Epidermal melanocyte (primary cell): ENCODE results near the gene ENDOD1.
"Not testable (repeated sequence)": the region's sequence is repeated elsewhere in the genome, so short reads cannot be mapped to it uniquely, and the experiment has no call there.

Experiments used
- DNase-seq: peaks from one replicate; pipeline ENCODE4 v3.0.0; 2011; ENCODE audit warnings: low spot score; ENCODE audit not compliant: insufficient read length

The ENDOD1 gene

GRCh38 chr11:95089620-95090542 lies at the start of gene ENDOD1:
Gene ENDOD1 (plus strand): TSS chr11:95089846. CDS start chr11:95089928, 82 bp downstream.
- peak; percentile 66 for DNase-seq

- no peak for DNase-seq
Measured at GRCh38 chr11:95042239-95042638, 47.4 kb upstream of the ENDOD1 start.

- no peak for DNase-seq
Measured at GRCh38 chr11:95042906-95043305, 46.7 kb upstream of the ENDOD1 start.

- DNase-seq: no peak
Measured at GRCh38 chr11:95044010-95044409, 45.6 kb upstream of the ENDOD1 start.

GRCh38 chr11:95045812-95046211 lies 43.8 kb upstream of the ENDOD1 start:
- no peak for DNase-seq

- DNase-seq: not testable (repeated sequence)
Measured at GRCh38 chr11:95049122-95049521, 40.5 kb upstream of the ENDOD1 start, which contains the start of gene KDM4F. Gene KDM4F (plus strand): TSS chr11:95049422.

- DNase-seq: no peak
Measured at GRCh38 chr11:95050595-95051202, 38.9 kb upstream of the ENDOD1 start.

GRCh38 chr11:95054356-95054755 lies 35.3 kb upstream of the ENDOD1 start:
- no peak for DNase-seq

- no peak for DNase-seq
Measured at GRCh38 chr11:95055283-95055897, 34.3 kb upstream of the ENDOD1 start.

- no peak for DNase-seq
Measured at GRCh38 chr11:95057959-95058358, 31.7 kb upstream of the ENDOD1 start.

GRCh38 chr11:95058621-95059020 lies 31.0 kb upstream of the ENDOD1 start:
- DNase-seq: no peak

- DNase-seq: no peak
Measured at GRCh38 chr11:95059046-95059445, 30.6 kb upstream of the ENDOD1 start.

- no peak for DNase-seq
Measured at GRCh38 chr11:95065336-95065735, 24.3 kb upstream of the ENDOD1 start.

- DNase-seq: no peak
Measured at GRCh38 chr11:95066716-95067038, 23.0 kb upstream of the ENDOD1 start, which contains the start of gene SRSF8. Gene SRSF8 (plus strand): TSS chr11:95066919. CDS start chr11:95067227, 308 bp downstream.

- peak; percentile 43 for DNase-seq
Measured at GRCh38 chr11:95067039-95067840, 22.4 kb upstream of the ENDOD1 start.

GRCh38 chr11:95067841-95068219 lies 21.8 kb upstream of the ENDOD1 start:
- DNase-seq: no peak

GRCh38 chr11:95068549-95068948 lies 21.1 kb upstream of the ENDOD1 start:
- peak; percentile 41 for DNase-seq

- DNase-seq: no peak
Measured at GRCh38 chr11:95070471-95070870, 19.2 kb upstream of the ENDOD1 start.

- no peak for DNase-seq
Measured at GRCh38 chr11:95072948-95073347, 16.7 kb upstream of the ENDOD1 start.

- DNase-seq: no peak
Measured at GRCh38 chr11:95074792-95075563, 14.7 kb upstream of the ENDOD1 start.

- no peak for DNase-seq
Measured at GRCh38 chr11:95076416-95076815, 13.2 kb upstream of the ENDOD1 start.
